LHCN-M2 (cell line): Measurements from ENCODE around the gene NKPD1. TPM values are rescaled to one million over a fixed set of nuclear protein-coding genes. Genes with fewer than 3 reads are reported as not detected.

Experiments
- DNase-seq: peaks from one replicate; pipeline ENCODE4 v3.0.0-alpha.2; 2012; ENCODE audit warnings: low read depth
- total RNA-seq: library from RNA; depleted of rRNA; stranded (reverse); fragments of >200 nt; gene quantifications from 2 replicates; pipeline ENCODE4 v1.2.3, GENCODE V29; 2014

Gene NKPD1
- total RNA-seq, 1 experiment from 2014 or later = 0.06 TPM

DNA sequence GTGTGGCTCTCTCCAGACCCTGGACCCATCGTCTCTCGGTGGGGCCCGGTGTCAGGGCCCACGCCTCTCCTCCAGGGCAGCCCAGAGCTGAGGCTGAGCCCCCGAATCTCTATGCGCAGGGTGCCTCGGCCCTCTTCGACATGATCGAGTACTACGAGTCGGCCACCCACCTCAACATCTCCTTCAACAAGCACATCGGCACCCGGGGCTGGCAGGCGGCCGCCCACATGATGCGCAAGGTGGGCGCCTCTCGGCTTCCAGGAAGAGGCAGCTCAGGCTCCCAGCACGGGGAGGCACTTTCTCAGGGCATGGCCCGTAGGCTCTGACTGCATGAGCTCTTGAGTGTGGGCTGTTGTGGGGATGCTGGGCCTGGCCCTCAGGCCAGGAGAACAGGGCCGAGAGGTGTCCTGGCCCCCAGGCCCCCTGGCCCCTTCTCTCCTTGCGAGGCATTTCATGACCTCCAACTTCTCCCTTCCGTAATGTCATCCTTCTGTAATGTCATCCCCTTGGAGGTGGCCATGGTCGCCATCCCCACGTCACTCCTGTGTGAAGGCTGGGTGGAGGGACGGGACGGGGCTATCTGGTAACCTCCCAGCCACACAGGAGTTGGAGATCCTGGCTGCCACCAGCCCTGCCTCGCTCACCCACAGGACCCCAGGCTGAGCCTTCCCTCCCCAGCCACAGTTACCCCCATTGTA, 19.4 kb downstream of the NKPD1 start:
- no peak for DNase-seq

DNA sequence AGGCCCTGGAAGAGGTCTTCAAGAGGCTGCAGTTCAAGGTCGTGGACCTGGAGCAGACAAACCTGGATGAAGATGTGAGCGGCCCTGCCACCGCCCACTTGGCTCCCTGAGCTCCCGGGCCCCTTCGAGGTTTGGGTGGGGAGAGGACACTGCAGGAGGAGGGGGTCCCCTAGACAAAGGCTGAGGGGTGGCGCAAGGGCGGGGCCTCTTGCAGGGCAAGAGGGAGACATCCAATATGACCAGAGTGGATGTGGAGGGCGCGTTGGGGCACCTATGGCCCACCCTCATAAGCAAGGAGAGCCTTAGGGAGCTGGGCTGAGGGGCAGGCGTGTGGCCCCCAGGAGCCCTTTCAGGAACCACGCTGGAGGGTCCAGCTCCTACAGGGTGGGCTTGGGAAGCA, 20.2 kb downstream of the NKPD1 start:
- DNase-seq = no peak

DNA sequence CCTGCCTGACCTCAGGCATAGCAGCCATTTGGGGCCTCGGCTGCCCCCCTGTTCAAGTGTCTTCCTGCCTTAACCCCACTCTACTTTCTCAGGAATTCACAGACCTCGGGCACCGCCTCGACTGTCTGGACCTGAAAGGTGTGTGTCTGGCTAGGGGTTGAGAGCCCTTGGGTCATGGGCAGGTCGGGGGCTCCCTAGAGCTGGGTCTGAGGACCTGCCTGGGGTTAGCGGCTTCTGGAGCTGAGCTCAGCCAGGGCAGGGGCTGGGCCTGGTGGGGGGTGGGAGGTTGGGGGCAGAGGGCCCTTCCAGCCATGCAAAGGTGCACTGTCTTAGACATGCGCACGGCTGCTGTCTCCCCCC, 20.7 kb downstream of the NKPD1 start:
- no peak for DNase-seq

DNA sequence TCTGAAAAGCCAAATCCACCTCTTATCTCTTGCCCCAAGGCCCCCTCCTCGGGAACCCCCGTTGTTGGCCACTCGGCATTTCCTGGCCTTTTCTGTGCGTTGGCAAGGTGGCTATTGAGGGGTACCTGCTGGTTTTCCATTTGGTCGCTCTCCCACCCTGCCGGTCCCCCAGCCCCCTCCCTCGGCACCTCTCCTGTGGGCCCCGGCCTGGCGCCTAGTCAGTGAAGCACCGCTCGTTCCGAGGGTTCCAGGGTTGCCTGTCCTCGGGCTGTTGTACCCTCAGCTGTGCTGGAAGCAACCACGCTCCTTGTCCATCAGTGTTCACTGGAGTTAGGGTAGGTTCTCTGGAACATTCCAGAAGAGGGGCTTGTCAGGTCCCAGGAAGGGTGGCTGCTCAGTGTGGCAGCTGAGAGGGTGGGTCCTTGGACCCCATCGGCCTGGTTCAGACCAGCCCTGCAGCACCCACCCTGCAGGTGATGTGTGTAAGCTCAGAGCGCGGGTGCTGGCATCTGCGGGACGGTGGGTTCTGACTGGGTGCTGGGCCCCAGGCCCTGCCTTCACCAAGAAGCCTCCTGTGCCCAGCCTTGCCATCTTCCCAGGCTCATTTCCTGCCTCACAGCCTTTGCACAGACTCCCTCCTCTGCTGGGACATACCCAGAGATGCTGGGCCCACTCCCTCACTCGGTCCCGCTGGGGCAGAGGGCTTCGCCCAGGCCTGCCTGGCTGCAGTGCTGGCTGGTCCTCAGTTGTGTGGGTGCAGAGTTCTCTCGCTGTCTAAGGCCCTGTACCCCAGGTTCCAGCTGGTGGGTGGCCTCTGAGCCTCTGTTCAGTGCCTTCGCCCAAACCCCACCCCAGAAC, 21.3 kb downstream of the NKPD1 start:
- DNase-seq = no peak

DNA sequence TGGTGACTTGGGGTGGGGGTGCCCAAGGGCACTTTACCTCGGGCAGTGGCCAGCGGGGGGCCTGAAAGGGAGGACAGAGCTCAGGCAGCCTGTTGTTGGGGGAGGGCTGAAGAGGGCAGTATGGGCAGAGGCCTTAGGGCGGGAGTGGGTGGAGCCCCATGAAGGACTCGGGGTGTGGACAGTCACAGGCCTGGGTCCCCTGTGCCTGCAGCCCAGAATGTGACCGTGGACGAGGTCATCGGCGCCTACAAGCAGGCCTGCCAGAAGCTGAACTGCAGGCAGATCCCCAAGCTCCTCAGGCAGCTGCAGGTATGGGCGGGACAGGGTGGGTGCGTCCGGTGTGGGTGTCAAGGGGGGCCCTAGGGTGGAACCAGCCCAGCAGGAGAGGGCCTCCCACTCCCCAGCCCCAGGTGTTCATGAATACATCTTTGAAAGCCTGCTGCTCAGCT, 22.5 kb downstream of the NKPD1 start:
- no peak for DNase-seq

DNA sequence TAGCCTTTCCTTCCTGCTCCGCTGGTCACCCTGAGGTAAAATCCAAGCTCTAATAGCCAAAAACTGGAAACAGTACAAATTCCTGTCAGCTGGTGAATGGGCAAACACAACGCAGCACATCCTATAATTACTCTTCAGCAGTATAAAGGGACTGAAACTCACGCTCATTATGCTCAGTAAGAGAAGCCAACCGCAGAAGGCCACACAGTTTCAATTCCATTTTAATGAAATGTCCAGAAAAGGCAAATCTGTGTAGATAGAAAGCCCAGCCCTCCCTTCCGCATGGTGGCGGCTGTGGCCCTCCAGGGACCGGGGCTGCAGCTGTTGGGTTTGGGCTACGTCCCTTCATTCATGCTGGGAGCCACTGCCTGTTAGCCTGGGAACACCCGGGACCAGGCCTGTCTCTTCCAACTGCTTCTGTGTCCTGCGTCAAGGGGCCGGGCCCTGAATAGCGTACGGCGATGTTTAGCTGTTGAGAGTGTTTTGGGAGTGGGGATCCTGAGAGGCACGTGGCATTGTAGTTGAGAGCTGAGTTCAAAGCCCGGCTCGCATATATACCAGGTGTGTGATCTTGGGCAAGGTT, 23.5 kb downstream of the NKPD1 start:
- DNase-seq = peak; percentile 62

DNA sequence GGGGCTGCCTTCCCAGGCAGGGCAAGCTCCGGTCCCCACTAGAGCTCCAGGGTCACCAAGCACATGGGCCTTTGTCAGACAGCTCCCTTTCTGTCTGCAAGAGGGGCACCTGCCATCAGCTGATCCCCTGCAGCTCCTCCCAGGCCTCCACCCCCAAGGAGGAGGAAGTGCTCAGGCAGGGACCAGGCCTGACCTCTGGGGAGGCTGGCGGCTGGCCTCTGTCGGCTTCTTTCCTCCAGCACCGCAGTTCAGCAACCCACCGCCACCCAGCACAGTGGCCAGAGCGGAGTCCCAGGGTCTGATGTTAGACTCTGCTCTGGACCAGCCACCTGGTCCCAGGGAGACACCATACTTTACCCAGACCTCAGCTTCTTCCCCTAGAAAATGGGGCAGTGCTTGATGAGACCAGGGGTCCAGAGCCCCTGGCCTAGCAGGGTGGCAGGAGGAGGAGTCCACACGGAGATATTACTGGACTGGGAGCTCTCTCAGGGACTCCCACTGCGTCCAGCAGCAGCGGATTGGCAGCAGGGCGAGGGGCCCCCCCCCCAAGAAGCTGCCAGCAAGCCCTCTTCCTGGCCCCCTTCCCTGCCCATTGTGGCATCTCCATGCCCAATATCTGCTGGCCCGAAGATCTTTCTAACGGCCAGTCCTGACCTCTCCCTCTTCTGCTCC, 24.1 kb downstream of the NKPD1 start:
- no peak for DNase-seq

DNA sequence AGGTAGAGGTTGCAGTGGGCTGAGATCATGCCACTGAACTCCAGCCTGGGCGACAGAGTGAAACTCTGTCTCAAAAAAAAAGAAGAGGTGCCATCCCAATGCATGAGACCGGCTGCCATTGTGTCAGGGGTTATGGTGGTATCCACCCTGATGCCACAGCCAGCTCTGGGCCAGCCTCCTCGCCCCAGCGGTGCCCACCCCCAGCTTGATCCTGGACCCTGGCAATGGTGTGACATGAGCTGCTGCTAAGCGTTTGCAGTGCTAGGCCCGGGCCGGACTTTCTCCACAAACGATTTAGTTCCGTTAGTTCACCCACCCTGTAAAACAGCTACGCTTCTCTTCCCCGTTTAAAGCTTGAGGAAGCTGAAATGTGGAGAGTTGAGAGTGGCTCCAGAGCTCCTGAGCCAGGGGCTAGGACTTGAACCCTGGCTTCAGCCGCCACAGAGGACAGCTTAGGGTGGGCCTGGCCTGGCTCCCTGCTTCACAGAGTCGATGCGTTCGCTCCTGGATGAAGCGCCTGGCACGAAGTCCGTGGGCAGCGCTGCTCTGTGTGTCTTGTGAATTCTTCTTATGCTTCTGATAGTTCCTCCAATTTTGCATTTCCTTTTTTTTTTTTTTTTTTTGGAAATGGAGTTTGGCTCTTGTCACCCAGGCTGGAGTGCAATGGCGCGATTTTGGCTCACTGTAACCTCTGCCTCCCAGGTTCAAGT, 25.5 kb downstream of the NKPD1 start:
- DNase-seq = no peak

DNA sequence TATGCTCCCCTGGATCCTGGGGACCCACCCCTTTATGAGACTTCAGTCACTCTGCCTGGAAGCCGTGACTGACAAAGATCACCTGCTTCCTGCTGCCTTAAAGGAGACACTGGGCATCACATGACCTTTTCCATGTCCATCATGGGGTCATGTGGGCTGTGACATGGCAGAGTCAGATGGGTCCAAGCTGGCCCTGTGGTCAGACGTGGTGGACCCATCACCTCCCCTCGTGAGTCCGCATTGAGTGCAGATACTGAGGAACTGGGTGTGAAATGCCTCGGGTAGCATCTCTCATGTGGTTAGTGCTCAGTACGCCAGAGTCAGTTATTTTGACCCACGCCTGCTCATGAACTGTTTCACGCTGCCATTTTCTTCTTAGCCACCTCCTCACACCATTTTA, 27.1 kb downstream of the NKPD1 start:
- no peak for DNase-seq

DNA sequence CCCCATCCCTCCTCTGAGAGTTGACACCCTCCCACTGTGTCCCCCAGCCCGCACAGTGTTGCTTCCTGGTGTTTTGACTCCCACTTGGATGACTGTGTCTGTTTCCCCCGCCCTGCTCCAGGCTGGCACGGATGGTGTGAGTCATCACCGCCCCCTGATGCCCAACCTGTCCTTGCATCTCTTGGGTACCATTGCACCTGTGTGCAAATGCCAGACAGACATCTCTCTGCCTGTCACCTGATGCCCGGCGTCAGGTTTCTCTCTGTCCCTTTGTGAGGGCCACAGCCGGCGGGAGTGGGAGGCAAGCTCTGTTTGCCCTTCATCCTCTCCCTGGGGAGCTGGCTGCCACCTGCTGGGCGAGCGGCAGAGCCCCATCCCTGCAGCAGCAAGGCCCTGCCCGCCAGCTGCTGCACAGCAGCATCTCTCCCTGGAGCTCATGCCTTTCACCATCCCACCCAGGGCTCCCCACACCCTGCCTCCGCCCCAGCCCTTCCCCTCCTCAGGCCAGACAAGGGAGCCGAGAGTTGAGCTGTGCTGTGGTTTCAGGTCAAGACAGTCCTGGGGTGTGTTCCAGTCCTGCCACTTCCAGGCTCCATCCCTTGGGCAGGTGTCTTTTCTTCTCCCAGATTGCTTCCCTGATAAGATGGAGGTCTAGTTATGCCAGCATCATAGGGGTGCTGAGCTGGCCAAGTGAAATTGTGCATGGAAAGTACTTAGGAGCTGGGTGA, 29.7 kb downstream of the NKPD1 start:
- peak; percentile 50 for DNase-seq

DNA sequence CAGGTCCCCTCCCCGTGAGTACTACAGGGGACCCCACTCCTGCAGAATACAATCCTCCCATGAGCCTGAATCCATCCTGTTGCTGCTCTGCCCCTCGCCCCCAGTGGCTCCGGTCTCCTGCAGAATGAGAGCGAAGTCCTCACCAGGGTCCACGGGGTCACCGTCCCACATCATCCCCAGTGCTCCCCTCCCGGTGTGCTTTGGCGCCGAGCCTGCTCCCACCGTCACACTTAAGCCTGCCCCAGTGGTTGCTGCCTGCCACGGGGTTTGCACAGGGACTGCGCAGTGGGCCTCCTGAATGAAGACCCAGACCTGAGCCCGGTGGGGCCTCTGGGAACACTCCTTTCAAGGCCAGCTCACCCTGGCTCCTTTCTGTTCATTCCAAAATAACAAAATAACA, 30.5 kb downstream of the NKPD1 start:
- DNase-seq = no peak

DNA sequence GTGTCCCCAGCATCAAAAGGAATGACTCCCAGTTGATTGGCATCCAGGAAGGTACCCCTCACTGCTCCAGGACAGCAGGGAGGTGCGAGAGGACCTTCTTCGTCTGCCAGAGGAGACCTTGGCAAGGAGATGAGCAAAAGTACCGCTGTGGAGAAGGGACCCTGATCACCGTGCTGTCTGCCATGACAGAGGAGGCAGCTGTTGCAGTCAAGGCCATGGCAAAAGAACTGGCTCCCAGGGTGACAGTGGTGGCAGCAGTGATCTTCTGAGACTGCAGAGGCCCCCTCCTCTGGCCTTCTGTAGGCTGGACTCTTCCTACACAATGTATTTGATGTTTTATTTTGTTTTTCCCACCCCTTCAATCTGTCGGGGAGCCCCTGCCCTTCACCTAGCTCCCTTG, 32.0 kb downstream of the NKPD1 start:
- DNase-seq = no peak

DNA sequence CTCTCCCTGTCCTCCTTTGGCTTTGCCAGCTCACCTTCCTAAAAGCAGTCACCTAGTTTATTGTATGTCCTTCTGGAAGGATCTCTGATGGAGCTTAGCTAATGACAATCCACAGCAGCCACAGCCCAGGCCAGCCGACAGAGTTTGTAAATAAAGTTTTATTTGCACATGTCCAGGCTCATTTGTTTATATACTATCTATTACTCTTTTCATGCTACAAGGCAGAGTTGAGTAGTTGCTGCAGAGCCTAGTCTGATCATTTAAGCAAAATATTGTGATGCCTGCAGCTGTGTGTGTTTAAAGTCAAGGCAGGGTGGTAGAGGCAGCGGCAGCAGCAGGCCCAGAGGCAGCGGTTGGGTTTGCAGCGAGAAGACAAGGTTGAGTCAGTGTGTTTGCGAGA, 32.6 kb downstream of the NKPD1 start:
- no peak for DNase-seq

DNA sequence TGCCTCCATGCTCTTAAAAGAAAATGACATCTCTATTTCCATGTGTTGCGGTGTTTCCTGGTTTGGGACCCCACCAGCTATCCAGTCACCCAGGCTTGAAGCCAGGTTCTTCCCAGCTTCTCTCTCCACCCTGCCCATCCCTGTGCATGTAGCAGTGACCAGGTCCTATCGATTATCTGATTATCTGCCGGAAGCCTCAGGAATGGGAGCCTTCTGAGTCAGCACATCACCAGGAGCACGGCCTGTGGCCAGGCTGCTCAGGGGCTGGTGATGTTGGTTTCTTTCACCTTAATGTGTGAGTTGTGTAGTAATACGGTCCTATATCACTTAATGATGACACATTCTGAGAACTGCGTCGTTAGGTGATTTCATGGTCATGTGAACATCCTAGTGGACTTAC, 34.1 kb downstream of the NKPD1 start:
- DNase-seq = no peak

DNA sequence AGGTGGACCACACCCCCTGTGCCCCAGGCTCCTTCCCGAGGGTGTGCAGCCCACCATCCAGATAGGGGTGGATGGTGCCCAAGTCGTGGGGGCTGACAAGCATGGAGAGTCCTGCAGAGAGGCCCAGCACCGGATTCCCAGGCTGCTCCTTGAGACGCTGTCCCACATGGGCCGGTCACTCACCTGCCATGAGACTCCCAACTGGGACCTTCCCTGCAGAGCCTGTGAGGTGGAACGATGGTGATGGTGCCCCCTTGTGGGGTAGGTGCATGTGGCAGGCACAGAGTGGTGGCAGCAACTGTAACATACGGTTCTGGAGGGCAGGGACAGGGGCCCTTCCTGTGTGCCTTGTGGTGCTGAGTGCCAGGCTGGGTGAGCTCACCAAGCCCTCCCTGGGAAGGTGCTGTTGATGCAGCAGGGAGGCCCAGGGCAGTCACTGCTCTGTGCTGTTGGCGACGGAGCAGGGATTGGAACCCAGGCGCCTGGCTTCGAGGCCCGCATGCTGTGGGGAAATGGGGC, 34.7 kb downstream of the NKPD1 start:
- peak; percentile 52 for DNase-seq

DNA sequence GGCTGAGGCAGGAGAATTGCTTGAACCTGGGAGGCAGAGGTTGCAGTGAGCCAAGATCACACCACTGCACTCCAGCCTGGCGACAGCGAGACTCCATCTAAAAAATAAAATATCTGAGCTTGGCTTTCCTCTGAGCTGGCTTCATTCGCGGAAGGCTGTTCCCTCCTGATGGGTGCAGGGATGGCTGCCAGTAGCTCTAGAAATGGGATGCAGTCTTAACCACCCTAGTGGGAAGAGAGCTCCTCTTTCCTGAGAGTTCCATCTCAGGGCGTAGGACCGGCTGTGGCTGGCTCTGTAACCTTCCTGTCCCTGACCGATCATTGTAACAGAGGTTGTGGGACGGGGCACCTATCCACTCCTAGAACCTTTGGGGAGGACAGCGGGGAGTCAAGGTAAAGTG, 35.4 kb downstream of the NKPD1 start:
- DNase-seq = no peak

DNA sequence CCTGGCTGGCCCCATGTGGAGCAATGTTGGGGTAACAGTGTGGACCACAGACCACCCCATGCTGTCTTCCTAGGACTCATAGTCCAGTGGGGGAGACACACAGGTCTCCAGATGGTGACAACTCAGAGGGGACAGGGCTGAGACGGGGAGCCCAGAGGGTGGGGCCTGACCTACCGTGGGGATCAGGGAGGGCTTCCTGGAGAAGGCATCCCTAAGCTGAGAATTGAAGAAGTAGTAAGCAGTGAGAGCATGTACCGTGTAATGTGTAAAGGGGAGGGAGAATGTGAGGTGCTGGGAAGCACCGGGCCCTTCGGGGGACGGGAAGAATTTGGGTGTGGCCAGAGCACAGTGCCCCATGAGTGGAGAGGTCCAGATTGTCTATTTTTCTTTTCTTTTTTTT, 36.8 kb downstream of the NKPD1 start:
- no peak for DNase-seq

DNA sequence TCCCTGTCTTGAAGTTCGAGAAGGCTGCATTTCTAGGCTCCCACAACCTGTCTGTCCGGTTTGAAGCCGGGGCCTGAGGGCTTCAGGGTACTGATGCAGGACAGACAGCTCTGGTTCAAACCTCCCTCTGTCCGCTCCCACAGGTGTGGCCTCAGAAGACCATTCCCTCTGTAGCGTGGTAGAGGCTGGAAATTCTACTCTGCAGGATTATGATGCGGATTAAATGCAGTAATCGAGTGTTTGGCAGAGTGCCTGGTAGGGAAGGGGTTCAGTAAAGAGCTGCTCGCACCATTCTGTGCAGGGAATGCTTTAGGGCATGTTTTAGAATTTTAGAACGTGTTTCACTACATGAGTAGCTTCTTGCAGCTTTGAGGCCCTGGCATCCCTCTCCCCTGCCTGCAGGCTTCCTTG, 37.3 kb downstream of the NKPD1 start:
- DNase-seq = no peak

DNA sequence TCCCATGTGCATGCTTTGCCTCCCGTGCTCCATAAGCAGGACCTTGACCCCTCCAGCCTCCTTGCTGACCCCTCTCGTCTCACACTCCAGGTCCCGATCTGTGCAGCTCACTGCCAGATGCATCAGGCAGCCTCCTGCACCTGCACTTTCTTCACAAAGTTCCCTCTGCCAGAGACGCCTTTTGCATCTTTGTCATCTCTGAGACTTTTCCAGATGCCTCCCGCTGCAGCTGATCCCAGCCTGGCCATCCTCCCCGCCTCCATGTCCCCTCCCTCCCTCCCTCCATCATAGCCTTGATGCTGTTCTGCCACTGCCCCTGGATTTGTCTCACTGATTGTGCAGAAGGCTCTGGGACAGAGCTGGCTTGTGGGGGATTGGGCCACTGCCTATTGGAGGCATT, 38.0 kb downstream of the NKPD1 start:
- no peak for DNase-seq

DNA sequence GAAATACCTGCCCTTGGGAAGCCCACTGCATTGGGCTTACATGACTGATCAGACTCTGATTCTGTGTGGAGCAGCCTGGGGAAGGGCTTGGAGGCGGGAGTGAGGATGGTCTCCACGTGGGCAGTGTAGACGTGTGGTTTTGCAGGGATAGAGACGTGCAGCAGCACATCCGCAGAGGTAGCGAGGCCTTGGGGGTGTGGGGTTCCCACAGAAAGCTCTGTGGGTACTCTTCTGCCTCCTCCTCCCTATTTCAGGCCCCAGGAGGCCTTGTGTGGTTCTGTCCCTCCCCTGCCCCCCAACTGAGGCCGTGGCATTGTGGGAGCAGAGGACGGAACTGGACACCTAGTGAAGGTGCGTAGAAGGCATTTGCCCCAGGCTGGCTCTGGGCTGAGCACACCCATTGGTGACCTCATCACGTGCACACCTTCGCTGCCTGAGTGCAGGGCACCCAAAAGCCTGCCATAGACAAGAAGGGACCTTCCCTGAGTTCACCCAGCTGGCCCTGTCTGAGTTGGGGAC, 38.9 kb downstream of the NKPD1 start:
- no peak for DNase-seq
